T47D (cell line): ENCODE results near the gene HECW1.

ENCODE experiments used
- DNase-seq, 2 experiments: peaks; one replicate each; pipeline versions ENCODE4 v3.0.0 to v3.0.0-alpha.2; 2011 to 2012; ENCODE audit warnings: low read depth in 1 of 2, low spot score in 1 of 2
- JUND ChIP-seq: IDR thresholded peaks from 2 replicates; pipeline ENCODE4 v1.6.1; 2012; ENCODE audit warnings: low read depth
- in situ Hi-C: cut with HindIII; loops from 2 replicates; pipeline ENCODE4 v1.10.0; 2016; ENCODE audit warnings: low sequenced_read_pairs, low pct_unique_long_range_greater_than_20kb

The HECW1 gene

DNA sequence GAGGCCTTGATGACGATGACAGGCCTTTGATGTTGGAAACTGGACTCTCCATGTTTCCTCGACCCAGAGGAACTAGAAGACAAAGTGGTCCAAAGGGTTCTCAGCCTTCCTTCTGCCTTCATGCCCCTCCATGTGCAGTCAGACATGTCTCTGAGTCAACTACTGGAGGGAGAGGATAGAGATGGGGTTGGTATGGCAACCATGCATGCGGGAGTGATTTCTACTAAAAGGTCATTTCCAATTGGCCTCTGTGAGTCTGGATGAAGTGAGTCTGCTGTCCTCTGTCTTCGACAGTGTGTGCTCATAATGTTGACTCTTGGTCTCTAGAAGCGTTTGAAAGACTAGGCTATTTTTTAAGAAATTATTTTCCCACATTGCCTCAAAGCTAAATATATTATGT is 499.7 kb downstream of the HECW1 start:
- in situ Hi-C loops, result no loop called here
- TF ChIP-seq JUND, result no peak
- DNase-seq, result no peak

DNA sequence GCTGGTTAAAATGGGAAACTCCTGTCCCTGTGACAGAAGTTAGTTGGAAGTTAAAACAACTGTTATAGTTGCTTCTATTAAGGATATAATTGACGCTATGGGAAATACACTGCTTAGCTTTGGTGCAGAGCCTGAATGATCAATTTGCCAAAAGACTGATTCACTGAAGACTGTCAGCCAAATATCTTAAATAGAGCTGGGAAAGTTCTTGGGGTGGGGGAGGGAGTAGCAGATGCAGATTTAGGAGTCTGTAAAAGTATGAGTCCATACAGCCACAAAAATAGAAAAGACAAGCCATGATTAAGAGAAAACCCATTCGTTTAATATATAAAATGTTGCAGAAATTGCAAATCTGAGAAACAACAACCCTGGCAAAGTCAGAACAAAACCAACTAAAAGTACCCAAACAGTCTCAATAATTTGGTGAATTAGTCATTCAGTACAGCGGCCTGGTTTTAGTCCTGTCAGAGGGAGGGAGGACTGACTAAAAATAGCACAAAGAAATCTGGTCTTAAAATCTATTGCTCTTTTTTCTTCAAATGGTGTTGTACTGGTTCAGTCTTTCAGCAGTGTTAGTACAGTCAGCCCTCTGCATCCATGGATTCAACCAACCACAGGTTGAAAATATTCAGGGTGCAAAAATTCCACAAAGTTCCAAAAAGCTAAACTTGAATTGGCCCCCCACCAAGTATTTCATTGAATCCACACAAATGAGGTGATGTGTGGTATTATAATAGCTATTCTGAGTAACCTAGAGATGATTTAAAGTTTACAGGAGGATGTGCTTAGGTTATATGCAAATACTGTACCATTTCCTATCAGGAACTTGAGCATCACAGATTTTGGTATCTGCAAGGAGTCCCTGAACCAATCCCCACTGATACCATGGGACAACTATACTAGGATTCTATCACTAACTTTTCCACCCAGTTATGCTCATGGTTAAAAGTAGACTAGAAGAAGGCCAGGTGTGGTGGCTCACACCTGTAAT is 500.4 kb downstream of the HECW1 start:
- no peak for DNase-seq
- TF ChIP-seq JUND, result no peak

More for the DNA sequence above, 500.4 kb downstream of the HECW1 start:
- in situ Hi-C loops, result no loop called here
